CD4-positive, alpha-beta T cell treated with Interleukin-6 at 100 ng/mL for 8 hours (primary cell): ENCODE data around the gene MYO1D.
"Not testable (repeated sequence)": the region's sequence is repeated elsewhere in the genome, so short reads cannot be mapped to it uniquely, and the experiment has no call there.

Source experiments
- DNase-seq: peaks from one replicate; pipeline ENCODE4 v3.0.0-alpha.2; 2020; ENCODE audit warnings: mixed read lengths, low spot score

MYO1D gene

DNA sequence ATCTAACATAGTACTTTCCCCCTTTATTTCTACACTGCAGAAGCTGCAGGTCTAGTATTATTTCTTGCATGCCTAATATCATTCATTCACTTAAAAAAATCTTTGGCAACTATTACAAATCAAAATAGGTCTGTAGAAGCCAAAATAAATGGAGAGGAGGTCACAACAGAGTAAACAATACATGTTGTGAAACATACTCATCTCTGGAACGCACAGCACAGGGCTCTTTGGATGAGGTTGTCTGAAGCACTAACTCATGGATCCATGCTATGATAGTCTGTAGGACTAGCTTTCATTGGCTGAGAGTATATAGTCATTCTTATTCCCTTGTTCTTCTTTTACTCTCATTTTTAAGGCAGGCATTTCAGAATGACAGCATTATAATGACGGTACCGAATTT is 21.3 kb downstream of the MYO1D start:
- no peak for DNase-seq

DNA sequence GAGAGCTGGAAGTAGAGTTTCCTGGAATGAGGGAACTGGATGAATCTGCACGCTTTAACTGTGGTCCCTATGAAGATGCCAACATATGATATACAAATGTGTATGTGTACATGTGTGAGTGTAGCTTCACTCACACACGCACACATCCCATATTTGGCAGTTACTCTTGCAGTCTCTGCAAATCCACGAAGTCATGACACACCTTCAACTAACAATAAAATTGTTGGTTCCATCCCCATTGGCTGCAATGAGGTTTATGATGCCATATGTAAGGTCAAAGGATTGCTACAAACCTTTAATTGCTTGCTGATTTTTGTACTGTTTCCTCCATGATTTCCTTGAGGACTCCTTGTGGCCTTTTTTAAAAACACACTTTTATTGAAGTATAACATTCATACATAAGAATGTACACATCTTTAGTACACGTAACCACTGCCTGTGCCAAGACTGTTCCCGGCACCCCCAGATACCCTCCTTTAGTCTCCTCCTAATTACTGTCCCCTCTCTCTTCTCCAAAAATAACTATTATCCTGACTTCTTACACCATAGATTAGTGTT is 22.0 kb downstream of the MYO1D start:
- no peak for DNase-seq

DNA sequence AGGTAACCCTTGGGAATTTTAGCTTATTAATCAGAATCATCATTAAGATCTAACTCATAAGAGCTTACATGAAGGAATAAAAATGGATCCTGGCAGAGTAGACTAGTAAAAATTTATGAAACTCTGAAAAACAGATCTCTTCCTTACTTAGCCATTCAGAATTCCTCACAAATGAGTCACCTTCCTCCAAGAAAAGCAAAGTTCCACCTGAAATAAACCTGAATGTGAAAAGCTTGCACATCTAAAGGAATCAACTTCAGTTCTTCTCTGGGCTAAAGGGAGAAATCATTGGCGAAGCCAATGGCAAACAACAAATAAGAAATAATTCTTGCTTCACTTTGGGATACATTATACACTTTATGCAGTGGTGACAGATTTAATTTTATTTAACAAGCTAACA is 22.7 kb downstream of the MYO1D start:
- DNase-seq, result no peak

DNA sequence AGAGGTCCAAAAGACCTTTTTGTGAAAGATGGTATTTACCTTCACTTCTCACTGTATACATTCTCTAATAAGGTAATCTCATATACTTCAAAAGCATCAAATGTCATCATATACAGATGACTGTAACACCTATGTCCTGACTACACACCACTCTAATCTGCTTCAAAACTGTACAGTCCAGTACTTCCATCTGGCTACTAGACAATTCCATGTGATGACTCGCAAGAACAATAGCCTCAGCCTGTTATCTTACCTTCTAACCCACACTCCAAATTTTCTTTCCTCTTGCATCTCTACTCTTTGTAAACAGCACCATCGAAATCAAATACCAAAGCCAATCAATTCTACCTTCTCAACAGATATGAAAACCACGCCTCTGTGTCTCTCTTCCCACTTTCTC is 24.1 kb downstream of the MYO1D start:
- DNase-seq, result no peak

DNA sequence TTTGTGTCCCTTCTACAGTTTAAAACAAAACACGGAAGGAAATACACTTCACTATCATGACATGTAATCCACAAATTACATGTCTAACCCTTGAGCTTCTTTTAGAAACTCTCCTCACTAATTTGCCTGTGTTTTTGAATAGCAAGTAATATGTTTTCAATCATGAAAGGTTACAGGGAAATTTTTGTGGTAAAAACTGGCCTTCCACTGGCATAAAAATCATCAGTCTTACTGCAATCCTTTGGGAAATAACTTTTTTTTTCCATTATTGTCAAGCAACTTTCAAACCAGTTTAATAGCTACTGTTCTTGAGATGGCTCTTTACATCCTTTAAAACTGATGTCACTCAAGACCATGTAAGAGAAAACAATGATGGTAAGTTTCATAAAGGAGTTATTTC is 27.0 kb downstream of the MYO1D start:
- no peak for DNase-seq

DNA sequence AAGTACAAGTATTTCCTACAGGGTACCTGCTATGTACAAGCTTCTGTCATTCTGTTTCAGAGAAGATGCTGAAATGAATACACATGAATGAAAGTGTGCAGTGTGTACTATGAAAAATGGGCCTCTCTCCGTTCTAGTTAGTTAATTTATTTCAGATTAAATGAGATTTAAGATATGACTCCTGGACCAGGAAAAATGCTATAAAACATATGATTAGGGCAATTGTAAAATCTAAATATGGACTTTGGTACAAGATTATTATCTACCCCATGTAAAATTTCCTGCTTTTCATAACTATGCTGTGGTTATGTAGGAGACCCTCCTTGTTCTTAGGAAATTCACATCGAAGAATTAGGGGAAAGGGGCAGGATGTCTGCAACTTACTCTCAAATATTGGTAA is 28.9 kb downstream of the MYO1D start:
- DNase-seq, result no peak

DNA sequence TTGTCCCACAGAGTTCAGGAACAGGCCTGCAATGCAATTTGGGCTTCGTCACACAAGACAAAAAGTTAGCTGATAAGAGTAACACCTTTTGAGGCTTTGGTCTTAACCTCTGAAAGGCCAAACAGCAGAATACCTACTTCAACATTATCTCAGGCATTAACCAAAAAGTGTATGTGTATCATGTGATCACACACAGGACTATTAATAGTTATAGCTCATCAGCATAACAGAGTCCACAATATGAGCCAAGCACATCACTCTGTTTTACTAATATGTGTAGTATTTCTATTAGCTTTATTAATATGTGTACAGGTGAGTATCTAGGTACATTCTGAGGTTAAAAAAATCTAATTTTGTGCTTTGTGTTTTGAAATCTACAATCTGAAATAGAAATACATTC is 30.8 kb downstream of the MYO1D start:
- DNase-seq, result no peak

DNA sequence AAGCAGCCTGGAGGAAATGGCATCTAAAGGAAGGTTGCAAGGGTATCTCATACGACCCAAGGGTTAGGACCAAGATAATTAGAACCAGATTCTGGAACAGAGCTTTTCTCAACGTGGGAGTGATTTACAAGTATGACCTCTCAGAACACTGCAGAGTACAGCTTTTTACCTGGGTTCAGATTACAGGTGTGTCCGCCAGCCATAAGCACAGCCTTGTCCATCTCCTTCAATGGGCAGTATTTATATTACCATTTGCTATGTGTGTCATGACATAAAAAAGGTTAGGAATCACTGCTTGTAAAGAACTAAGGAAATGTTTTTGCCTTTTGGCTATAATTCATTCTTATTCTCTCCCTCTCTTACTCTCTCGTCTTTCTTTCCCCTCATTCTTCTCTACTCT is 36.7 kb downstream of the MYO1D start:
- no peak for DNase-seq

DNA sequence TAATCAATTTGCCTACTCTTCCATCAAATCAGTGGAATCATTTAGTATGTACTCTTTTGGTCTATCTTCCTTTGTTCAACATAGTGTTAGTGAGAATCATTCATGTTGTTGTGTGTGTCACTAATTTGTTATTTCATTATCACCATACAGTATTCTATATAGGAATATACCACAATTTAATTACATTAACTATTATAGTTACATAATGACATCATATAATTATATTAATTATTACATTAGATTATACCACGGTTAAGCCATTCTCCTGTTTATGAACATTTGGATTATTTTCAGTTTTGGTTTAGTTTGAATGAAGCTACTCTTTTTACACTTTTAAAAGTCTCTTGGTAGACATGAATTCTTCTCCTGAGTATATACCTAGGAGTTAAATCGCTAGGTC is 40.4 kb downstream of the MYO1D start:
- DNase-seq, result no peak

DNA sequence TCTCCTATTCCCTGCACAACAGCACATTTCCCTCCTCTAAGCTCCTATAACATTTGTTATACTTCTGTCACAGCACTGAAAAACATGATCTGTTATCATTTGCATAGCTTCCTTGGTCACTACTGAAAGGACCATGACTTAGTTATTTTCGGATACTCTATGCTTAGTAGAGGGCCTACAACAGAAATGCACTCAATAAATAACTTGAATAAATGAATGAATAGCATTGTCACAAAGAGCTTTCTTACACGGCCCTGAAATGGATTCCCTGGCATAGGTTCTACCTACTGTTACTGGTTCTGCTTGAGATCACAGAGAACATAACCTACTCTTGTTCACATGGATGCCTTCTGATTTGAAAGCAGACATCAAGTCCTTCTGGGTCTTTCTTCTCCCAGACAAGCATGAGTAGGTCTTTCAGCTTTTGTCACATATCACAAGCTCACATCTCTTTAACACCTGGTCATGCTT is 41.6 kb downstream of the MYO1D start:
- DNase-seq, result no peak

DNA sequence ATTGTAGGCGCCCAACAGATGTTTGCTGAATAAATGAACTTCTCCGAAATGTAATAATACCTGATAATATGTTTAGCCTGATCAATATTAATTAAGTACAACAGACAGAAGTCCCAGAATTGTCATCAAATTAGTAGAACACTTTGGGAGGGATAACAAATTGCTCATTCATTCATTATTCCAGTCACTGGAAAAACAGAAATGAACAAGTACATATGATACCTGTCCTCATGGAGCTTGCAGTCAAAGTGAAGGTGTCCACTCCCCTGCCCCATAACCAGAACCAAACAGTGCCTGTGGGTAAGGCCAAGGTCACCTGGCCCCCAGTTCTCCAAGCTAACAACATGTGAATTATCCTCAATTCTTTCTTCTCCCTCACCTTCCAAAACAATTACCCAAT is 42.8 kb downstream of the MYO1D start:
- DNase-seq, result no peak

DNA sequence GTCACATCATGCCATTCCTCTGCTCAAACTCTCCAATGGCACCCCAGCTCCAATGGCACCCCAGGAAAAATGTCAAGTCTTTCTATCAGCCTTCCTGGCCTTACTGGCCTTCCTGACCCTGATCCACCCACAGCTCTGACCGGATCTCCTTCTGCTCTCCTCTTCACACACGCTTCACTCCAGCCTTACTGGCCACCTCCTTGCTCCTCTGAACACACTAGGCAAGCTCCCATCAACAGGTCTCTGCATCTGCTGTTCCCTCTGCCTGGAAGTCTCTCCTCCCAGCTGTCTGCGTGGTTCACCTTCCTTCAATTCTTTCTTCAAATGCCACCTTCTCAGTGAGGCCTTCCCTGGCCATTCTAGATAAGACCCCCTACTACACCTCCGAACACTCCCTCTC is 43.4 kb downstream of the MYO1D start:
- no peak for DNase-seq

DNA sequence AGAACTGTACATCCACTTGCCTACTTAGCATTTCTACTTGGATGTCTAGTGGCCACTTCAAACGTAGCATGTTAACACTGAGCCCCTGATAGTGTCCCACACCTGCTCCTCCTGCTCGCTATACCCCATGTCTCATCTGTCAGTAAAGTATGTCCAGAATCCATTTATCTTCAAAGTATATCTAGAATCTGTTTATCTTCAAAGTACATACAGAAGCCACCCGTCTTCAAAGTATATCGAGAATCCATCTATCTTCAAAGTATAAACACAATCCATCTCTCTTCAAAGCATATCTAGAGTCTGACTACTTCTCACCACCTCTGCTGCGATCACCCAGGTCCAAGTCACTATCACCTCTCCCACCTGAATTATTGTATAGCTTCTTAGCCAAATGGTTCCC is 43.8 kb downstream of the MYO1D start:
- no peak for DNase-seq

DNA sequence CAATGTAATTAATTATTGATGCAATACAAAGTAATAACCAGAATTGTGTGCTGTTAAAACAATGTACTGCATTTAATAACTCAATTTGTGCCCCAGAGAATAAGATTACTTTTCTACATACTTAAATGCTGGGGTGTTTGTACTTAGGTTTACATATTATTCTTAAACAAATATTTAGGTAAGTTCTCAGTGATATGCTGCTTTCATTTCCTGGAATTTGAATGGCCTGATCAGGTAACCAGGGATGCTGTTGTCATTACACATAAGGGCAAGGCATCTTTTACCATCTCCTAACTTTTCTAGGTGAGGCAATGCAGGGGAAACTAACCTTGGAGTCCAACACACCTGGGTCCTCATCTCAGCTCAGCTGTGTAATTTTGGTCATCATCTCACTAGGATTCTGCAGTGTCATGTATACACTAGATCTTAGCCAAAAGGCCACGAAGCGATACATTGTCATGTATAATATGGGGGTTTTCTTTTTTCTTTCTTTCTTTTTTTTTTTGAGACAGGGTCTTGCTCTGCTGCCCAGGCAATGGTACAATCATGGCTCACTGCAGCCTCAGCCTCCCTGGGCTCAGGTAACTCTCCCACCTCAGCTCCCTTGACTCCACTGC is 45.2 kb downstream of the MYO1D start:
- DNase-seq, result no peak

DNA sequence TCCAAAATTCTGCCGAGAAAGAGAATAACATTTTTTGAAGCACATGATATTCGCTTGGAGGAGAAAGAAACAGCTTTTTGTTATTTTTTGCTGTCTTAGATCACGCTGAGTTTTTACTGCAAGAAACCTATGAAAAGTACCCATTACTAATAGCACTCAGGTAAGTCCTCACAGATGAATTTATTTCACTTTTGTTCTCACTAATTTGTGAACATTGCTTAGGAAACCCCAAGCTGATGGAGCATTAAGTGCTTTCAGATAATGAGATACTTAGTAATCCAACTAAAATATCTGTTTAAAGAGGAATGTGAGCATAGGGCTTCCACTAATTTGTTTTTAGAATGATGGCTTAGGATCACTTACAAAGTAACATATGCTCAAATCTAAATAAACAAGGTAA is 45.7 kb downstream of the MYO1D start:
- DNase-seq, result no peak

DNA sequence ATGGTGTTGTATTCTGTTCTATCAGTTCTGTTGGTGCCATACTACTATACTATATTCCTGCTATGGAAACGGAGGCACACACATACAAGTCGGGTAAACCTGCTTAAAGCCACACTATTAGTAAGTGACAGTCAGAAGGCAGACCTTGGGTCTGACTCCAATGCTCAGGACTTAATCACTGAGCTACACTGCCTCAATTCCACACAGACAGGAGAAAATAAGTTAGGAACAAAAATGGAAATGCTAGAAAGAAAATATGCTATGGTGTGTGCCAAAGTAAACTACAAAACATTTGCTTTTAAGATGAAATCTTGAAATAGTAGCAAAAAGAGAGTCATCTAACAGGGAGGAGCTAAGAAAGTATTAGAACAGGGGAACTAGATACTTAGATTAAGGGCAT is 48.1 kb downstream of the MYO1D start:
- no peak for DNase-seq

DNA sequence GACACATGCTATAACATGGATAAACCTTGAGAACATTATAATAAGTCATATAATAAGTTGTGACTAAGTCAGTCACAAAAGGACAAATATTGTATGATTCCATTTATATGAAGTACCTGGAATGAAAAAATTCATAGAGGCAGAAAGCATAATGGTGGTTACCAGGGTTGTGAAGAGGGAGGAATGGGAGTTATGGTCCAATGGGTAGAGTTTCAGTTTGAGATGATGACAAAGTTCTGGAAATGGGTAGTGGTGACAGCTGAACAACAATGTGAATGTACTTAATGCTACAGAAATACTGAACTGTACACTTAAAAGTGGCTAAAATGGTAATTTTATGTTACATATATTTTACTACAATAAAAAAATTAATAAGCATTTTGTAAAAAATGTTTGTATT is 49.7 kb downstream of the MYO1D start:
- no peak for DNase-seq

DNA sequence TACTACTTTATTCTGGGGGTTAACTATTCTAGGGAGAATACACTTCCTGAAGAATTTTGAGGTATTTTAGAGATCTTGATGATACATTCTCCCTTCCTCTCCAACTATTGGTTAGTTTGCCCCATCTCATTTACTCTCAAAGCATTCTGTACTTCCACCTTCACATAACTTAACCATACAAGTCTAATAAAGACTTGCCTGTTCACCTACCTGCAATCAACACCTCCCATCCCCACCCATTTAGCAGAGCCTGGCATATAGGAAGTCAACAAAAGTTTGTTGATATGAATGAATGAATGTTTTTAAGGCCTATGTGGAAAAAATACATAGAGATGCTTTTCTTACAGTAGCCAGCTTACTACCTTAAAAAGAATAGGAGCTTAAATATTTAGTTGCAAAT is 50.8 kb downstream of the MYO1D start:
- no peak for DNase-seq

DNA sequence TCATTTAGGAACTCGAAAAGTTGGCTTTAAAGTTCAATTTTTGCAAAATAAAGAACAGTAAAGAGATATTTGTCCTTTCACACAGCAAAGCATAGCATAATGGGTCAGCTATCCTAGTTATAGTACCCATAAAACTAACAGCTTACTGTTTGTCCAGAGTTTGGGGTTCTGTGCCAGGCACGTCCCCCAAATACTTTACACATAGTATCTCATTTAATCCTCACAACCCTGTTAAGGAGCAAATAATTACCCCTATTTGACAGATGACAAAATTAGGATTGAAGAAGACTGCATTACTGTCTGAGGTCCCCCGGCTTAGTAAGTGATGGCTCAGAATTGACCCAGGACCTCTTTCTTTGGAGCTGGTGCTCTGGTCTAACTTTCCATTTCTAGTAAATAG is 52.6 kb downstream of the MYO1D start:
- no peak for DNase-seq

DNA sequence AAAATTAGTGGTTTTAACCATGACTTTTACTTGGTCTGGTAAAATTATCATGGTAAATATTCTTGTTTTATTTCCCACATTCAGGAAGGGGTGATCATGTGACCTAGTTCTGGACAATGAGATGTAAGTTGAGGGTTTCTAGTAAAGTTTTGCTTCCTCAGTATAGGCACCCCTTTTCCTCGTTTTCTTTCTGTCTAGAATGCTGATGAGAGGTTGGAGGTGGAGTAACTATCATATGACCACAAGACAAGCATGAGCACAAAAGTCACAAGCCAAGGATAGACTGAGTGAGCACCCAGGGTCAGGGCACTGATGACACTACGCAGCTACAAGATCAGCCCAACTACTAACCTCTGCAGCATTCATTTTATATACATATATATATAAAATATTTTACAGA is 53.9 kb downstream of the MYO1D start:
- no peak for DNase-seq

DNA sequence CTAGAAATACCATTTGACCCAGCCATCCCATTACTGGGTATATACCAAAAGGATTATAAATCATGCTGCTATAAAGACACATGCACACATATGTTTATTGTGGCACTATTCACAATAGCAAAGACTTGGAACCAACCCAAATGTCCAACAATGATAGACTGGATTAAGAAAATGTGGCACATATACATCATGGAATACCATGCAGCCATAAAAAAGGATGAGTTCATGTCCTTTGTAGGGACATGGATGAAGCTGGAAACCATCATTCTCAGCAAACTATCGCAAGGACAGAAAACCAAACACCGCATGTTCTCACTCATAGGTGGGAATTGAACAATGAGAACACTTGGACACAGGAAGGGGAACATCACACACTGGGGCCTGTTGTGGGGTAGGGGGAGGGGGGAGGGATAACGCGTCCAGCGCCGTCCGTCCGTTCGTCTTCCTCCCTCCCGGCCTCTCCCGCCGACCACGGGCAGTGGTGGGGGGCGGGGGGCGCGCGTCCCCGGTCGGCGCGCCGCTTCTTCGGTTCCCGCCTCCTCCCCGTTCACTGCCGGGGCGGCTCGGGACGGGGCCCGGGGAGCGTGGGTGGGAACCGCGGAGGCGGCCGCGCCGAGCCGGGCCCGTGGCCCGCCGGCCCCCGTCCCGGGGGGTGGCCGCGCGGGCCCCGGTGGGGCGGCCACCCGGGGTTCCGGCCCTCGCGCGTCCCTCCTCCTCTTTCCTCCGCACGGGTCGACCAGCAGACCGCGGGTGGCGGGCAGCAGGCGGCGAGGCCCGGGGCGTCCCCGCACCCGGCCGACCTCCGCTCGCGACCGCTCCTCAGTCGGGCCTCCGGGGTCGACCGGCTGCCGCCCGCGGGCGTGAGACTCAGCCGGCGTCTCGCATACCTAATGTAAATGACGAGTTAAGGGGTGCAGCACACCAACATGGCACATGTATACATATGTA is 54.7 kb downstream of the MYO1D start:
- not testable (repeated sequence) for DNase-seq

DNA sequence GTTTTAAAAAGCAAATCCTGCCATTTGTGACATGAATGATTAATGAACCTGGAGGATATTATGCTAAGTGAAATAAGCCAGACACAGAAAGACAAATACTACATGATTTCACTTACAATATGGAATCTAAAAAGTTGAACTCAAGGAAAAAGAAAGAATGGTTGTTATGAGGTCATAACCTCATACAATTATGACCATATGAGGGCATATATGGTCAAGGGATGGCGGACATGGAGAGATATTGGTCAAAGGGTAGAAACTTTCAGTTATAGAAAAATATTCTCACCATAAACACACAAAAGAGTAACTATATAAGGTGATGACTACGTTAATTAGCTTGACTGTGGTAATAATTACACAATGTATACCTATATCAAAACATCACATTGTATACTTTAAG is 56.5 kb downstream of the MYO1D start:
- DNase-seq, result no peak

DNA sequence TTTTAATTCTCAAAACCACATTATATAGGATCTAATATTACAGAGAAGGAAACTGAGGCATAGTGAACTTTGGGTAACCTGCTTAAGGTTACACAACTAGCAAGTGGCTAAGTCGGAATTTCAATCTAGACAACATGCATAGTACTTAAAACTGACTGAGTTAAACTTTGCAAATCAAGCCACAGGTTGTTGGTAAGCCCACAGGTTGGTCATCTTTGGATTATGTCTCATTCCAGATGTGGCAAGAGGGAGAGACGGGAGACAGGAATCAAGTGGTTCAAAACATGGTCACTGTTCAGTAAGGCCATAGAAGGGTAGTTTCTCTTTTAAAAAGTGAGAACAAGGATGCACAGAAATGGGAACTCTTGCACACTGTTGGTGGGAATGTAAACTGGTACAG is 57.1 kb downstream of the MYO1D start:
- no peak for DNase-seq
